ENCODE data around the gene KCNC1. TPM values are rescaled to one million over a fixed set of nuclear protein-coding genes. Genes with fewer than 3 reads are reported as not detected.

Gene KCNC1
- total and polyA plus RNA-seq, 2 of the 13 experiments (the other 11 are each of a cell fraction or from before 2014, with no cell fraction given) = 0.01 to 0.04 TPM

GRCh38 chr11:17702876-17703275, 31.7 kb upstream of the KCNC1 start:
- 8% methylated on average over 5 of the region's 5 CpGs for WGBS (ENCODE audit: low lambda C conversion rate)
- Histone ChIP-seq H4K20me1 (ENCODE audit: insufficient read depth, low read length) (no peaks in the 10 kb centered on the region), H3K4me2 (ENCODE audit: low read depth, low read length) (no peak overlapping the region), H3K9ac (ENCODE audit: insufficient read depth, low read depth, low read length) (no peak overlapping the region), H3K4me3 (replicated peaks in 1 of 3; ENCODE audit: insufficient read depth in 1 of 3, low read depth in 2 of 3, low read length in 3 of 3) (no peak overlapping the region), H3K4me1 (ENCODE audit: insufficient read depth, low read length) (no peaks in the 10 kb centered on the region), H2AFZ (ENCODE audit: low read length) (no peak overlapping the region), H3K27me3 (ENCODE audit: control insufficient read depth in 1 of 2, insufficient read depth in 2 of 2, low read length in 2 of 2) (peaks cover 3 to 12% of the 10 kb centered on the region in 2 experiments; a peak in 4 of 5 replicates), H3K79me2 (ENCODE audit: insufficient read depth, low read length) (no peaks in the 10 kb centered on the region), H3K27ac (ENCODE audit: extremely low read length, insufficient read depth, low read length) (no peak overlapping the region), H3K36me3 (replicated peaks in 1 of 2; ENCODE audit: control insufficient read depth in 1 of 2, insufficient read depth in 2 of 2, low read length in 2 of 2) (no peaks in the 10 kb centered on the region), H3K9me3 (ENCODE audit: low read length) (no peaks in the 10 kb centered on the region; the same call in 1 of the 2 replicates)
- ATAC-seq (no peak), DNase-seq (ENCODE audit: low spot score) (no peak), FAIRE-seq (no peak)
- no peak for TF ChIP-seq KAT7 (CRISPR knock-in tag; IDR thresholded peaks at IDR 0.05; ENCODE audit: borderline replicate concordance)
- no peak for TF ChIP-seq ZNF205 (CRISPR knock-in tag; IDR thresholded peaks at IDR 0.05)
- TF ChIP-seq ZNF609 (CRISPR knock-in tag; IDR thresholded peaks at IDR 0.05; ENCODE audit: borderline replicate concordance) = no peak
- no peak for TF ChIP-seq HMGXB4 (CRISPR knock-in tag; IDR thresholded peaks at IDR 0.05; ENCODE audit: borderline replicate concordance in 1 of 2, low read depth in 1 of 2)
- POLR2A ChIA-PET = no interaction called here
- CTCF ChIA-PET (ENCODE audit: low intra/inter-chr PET ratio, low total read pairs) = no interaction called here
- BruUV-seq (replicated peaks) = no TSS peak
- in situ Hi-C loops (cut with HindIII; ENCODE audit: extremely low pct_ligation_motif_present, low pct_unique_long_range_greater_than_20kb) = no loop called here
- intact Hi-C loops (cut with micrococcal nuclease; ENCODE audit: unreplicated experiment) = no loop called here

Measured in HepG2 (cell line).